MG63 (cell line): ENCODE results near the gene PEX10. TPM values are rescaled to one million over a fixed set of nuclear protein-coding genes. Genes with fewer than 3 reads are reported as not detected.

Experiments
- DNase-seq: peaks from one replicate; pipeline ENCODE4 v3.0.0-alpha.2; 2020
- H3K27me3 ChIP-seq: fragments of 250-450 bp; sonication (Bioruptor Pico); 2 replicates; pipeline ENCODE4 v1.5.1; 2020; ENCODE audit warnings: mild to moderate bottlenecking, moderate library complexity
- H3K36me3 ChIP-seq: fragments of 250-450 bp; sonication (Bioruptor Pico); 2 replicates; pipeline ENCODE4 v1.5.1; 2020; ENCODE audit warnings: mild to moderate bottlenecking, moderate library complexity
- H3K4me3 ChIP-seq: fragments of 250-450 bp; sonication (Bioruptor Pico); 2 replicates; pipeline ENCODE4 v1.5.1; 2020; ENCODE audit warnings: mild to moderate bottlenecking, moderate library complexity
- H3K9me3 ChIP-seq: fragments of 250-450 bp; sonication (Bioruptor Pico); 2 replicates; pipeline ENCODE4 v1.5.1; 2020; ENCODE audit warnings: mild to moderate bottlenecking, moderate library complexity
- total RNA-seq: library from RNA; depleted of rRNA; stranded (reverse); fragments of >200 nt; shearing (Covaris generic); gene quantifications from 2 replicates; pipeline ENCODE4 v1.2.3, GENCODE V29; 2014; ENCODE audit warnings: low replicate concordance; rRNA removed

Gene PEX10
- total RNA-seq, 1 experiment from 2014 or later = 44.5 TPM

GRCh38 chr1:2358072-2358471 lies 54.3 kb downstream of the PEX10 start:
- DNase-seq = no peak
- no peaks in the 10 kb centered on the region for H3K27me3 ChIP-seq
- no peaks in the 10 kb centered on the region; the same call in 1 of the 2 replicates for H3K9me3 ChIP-seq
- H3K4me3 ChIP-seq = no peak overlapping the region
- H3K36me3 ChIP-seq = no peaks in the 10 kb centered on the region

DNA sequence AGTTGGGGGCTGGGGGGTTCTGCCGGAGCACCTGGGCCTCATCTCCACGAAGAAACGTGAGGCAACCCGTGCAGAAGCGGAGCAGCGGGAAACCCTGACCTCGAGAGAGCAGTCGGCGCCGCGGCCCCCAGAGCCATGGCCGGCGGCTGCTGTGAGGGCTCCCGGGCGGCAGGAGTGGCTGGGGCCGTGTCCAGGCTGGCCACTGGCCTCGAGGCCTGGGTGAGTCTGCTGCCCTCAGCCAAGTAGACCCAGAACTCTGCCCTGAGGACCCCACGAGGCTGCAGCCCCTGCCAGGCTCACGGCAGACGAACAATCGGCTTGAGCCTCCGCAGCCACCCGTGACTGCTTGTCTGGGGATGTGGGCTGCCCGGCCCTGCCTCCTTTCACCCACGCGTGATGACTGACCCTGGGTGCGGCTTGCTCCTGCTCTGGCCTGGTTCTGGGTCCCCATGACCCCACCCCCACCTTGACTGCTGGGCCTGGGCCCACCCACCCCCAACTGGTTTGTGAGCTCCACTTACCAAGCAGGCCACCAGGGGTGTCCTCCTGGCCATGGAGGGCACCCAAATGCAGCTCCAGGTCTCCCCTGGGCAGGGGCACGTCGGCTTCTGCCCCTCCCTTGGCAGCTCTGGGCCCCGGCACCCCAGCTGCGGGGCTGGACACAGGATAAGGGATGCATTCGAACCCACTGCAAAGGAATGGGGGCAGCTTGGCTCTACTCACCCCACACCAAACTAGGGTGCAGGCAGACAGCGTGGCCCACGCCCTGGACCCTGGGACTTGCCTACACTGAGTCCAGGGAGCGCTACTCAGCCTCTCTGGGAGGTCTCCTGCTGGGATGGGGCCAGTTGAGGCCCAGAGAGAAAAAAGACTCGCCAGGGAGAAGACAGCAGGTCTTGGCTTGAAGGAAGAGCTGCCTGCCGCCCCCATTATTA lies 55.2 kb downstream of the PEX10 start:
- no peaks in the 10 kb centered on the region for H3K9me3 ChIP-seq
- H3K36me3 ChIP-seq = no peaks in the 10 kb centered on the region
- DNase-seq = no peak
- no peak overlapping the region for H3K4me3 ChIP-seq
- no peaks in the 10 kb centered on the region for H3K27me3 ChIP-seq

- Histone ChIP-seq H3K9me3 (no peaks in the 10 kb centered on the region), H3K4me3 (no peak overlapping the region), H3K36me3 (no peaks in the 10 kb centered on the region), H3K27me3 (no peaks in the 10 kb centered on the region)
- DNase-seq = no peak
These were observed 56.0 kb downstream of the PEX10 start for GRCh38 chr1:2356401-2356800.

DNA sequence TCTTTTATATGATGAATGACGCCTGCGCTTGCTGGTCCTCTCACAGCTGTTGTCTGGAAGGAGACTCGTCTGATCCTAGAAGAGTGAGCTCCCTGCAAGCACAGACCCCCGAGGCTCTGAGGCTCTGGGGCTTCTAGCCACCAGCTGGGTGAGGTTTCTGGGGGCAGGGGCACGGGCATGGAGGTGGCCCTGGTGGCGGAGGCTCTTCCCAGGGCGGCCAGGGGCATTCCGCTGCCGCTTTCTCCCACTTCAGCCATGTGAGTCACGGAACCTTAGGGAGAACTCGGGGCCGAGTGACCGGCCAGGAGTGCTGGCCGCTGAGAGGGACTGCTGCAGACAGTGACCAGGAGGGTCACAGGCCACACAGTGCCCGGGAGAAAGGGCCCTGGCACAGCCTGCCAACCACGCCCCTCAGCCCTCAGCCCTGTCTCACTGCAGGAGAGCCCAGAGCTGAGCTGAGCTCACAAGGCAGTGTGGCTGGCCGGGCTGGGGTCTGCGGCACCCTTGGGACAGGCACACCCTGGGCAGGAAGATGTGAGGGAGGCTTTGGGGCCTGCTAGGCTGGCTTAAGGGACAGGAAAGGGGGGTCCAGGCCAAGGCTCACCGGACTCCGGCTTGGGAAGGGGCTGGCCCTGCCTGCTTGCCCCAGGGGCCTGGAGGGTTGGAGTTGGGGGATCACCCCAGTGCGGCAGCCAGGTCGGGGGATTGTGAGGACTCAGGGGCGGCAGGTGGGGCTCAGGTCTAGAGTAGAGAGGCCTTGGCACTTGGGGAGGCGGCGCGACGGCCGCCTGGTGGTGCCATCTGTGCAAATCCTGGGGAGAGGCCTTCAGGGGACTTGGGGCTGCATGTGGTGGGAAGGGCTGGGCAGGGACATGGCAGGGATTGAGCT lies 56.7 kb downstream of the PEX10 start:
- H3K36me3 ChIP-seq = no peaks in the 10 kb centered on the region
- DNase-seq = no peak
- no peaks in the 10 kb centered on the region for H3K9me3 ChIP-seq
- no peaks in the 10 kb centered on the region for H3K27me3 ChIP-seq
- H3K4me3 ChIP-seq = no peak overlapping the region

DNA sequence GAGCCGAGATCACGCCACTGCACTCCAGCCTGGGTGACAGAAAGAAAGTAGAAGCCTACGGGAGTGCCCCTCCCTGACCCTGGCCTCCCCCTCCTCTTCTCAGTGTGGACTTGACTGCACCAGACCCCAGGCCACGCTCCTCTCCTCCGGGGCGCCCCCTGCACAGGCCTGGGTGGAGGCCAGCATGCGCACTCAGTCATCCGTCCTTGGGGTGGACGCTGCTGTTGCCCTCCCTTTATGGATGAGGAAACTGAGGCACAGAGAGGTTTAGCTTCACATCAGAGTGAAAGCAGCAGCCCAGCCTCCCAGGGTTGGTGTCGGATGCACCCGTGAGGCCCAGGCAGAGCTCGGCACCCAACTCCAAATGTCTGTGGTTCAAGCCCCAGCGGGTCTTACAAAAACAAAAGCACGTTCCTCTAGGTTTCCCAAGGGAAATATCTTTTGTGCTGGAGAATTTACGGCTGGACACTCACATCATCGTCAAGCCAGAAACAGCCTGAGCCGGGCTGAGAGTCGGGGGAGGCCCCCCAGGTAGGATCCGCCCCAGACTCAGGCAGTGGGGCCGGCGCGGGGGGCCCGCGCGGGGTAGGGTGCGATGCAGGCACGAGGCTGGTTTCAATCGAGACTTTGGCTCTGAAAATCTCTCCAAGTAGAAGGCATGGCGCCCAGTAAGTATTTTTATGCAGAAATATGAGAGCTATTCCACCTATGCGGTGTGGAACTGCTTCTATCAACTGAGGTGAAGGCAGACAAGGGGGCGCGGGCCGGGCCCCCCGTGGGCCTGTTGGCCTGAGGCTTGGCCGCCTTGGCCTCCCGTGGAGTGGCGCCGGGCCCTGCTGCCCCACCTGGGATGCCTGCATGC lies 57.6 kb downstream of the PEX10 start:
- Histone ChIP-seq H3K9me3 (no peaks in the 10 kb centered on the region), H3K4me3 (no peak overlapping the region), H3K27me3 (no peaks in the 10 kb centered on the region), H3K36me3 (no peaks in the 10 kb centered on the region)
- no peak for DNase-seq

Other genes starting within 250 kb of the PEX10 start
- gene FAAP20, start 217.8 kb downstream of the PEX10 start, total RNA-seq = 30.4 and 75.0 TPM in 2 replicates
- 7.7 and 9.2 TPM in 2 replicates for gene SKI, start 184.2 kb downstream of the PEX10 start, total RNA-seq
- 10.3 and 20.5 TPM in 2 replicates for gene MORN1, start 21.0 kb downstream of the PEX10 start, total RNA-seq
- 36.7 and 60.4 TPM in 2 replicates for gene RER1, start 20.7 kb downstream of the PEX10 start, total RNA-seq
- not detected in 2 replicates for gene PLCH2, start 63.7 kb upstream of the PEX10 start, total RNA-seq
- gene PANK4, start 114.0 kb upstream of the PEX10 start, total RNA-seq = 16.6 and 17.3 TPM in 2 replicates
- gene HES5, start 117.7 kb upstream of the PEX10 start, total RNA-seq = not detected in 2 replicates
- gene TNFRSF14, start 143.8 kb upstream of the PEX10 start, total RNA-seq = 0.15 and 4.5 TPM in 2 replicates
- gene PRXL2B, start 174.2 kb upstream of the PEX10 start, total RNA-seq = 9.6 and 12.3 TPM in 2 replicates
- gene MMEL1, start 220.5 kb upstream of the PEX10 start, total RNA-seq = not detected in 2 replicates